Measurements from ENCODE around the gene LSMEM2. TPM values are rescaled to one million over a fixed set of nuclear protein-coding genes. Genes with fewer than 3 reads are reported as not detected.

Gene LSMEM2
- total RNA-seq, 1 donor from 2014 or later = 0.18 TPM

GRCh38 chr3:50232303-50232702, 46.6 kb upstream of the LSMEM2 start:
- Mint-ChIP-seq H3K9me3 (ENCODE audit: unreplicated experiment) (no peaks in the 10 kb centered on the region), H3K36me3 (ENCODE audit: low read depth, unreplicated experiment) (peaks cover 13% of the 10 kb centered on the region), H3K4me1 (ENCODE audit: unreplicated experiment) (peaks cover 29% of the 10 kb centered on the region), H3K4me3 (ENCODE audit: unreplicated experiment) (no peak overlapping the region), H3K27me3 (ENCODE audit: unreplicated experiment) (peaks cover 21% of the 10 kb centered on the region), H3K27ac (ENCODE audit: unreplicated experiment) (no peak overlapping the region)
- DNase-seq (ENCODE audit: low spot score) = no peak
- no peak for TF ChIP-seq CTCF (IDR thresholded peaks at IDR 0.05; ENCODE audit: unreplicated experiment)

- H3K27me3 Mint-ChIP-seq (ENCODE audit: unreplicated experiment) = peaks cover 22% of the 10 kb centered on the region
- H3K27ac Mint-ChIP-seq (ENCODE audit: unreplicated experiment) = no peak overlapping the region
- TF ChIP-seq CTCF (IDR thresholded peaks at IDR 0.05; ENCODE audit: unreplicated experiment) = no peak
- peaks cover 32% of the 10 kb centered on the region for H3K4me1 Mint-ChIP-seq (ENCODE audit: unreplicated experiment)
- H3K36me3 Mint-ChIP-seq (ENCODE audit: low read depth, unreplicated experiment) = peaks cover 18% of the 10 kb centered on the region
- peak overlapping the region; percentile 12 for H3K4me3 Mint-ChIP-seq (ENCODE audit: unreplicated experiment)
- no peaks in the 10 kb centered on the region for H3K9me3 Mint-ChIP-seq (ENCODE audit: unreplicated experiment)
- DNase-seq (ENCODE audit: low spot score) = no peak
Observed at GRCh38 chr3:50233176-50233575, 45.7 kb upstream of the LSMEM2 start.

- TF ChIP-seq CTCF (IDR thresholded peaks at IDR 0.05; ENCODE audit: unreplicated experiment) = no peak
- Mint-ChIP-seq H3K4me3 (ENCODE audit: unreplicated experiment) (peak within 1 kb of the TSS; percentile 100), H3K36me3 (ENCODE audit: low read depth, unreplicated experiment) (peaks cover 26% of the 10 kb centered on the region), H3K27me3 (ENCODE audit: unreplicated experiment) (peaks cover 22% of the 10 kb centered on the region), H3K4me1 (ENCODE audit: unreplicated experiment) (peaks cover 44% of the 10 kb centered on the region), H3K27ac (ENCODE audit: unreplicated experiment) (peak within 1 kb of the TSS; percentile 91), H3K9me3 (ENCODE audit: unreplicated experiment) (no peaks in the 10 kb centered on the region)
- peak; percentile 98 for DNase-seq (ENCODE audit: low spot score)
Observed at GRCh38 chr3:50235716-50236483, 43.0 kb upstream of the LSMEM2 start, which contains the start of gene GNAI2. Gene GNAI2 (plus strand): TSS chr3:50236204. CDS start chr3:50236336, 132 bp downstream.

GRCh38 chr3:50236484-50237132, 42.3 kb upstream of the LSMEM2 start:
- Mint-ChIP-seq H3K27ac (ENCODE audit: unreplicated experiment) (peak overlapping the region; percentile 91), H3K4me1 (ENCODE audit: unreplicated experiment) (peaks cover 48% of the 10 kb centered on the region), H3K36me3 (ENCODE audit: low read depth, unreplicated experiment) (peaks cover 26% of the 10 kb centered on the region), H3K27me3 (ENCODE audit: unreplicated experiment) (peaks cover 26% of the 10 kb centered on the region), H3K9me3 (ENCODE audit: unreplicated experiment) (no peaks in the 10 kb centered on the region), H3K4me3 (ENCODE audit: unreplicated experiment) (peak overlapping the region; percentile 100)
- no peak for DNase-seq (ENCODE audit: low spot score)
- no peak for TF ChIP-seq CTCF (IDR thresholded peaks at IDR 0.05; ENCODE audit: unreplicated experiment)

Data from endothelial cell (in vitro differentiated cells).